Fibroblast of mammary gland (primary cell): ENCODE results near the gene CGB7.
A peak's percentile ranks its signal among the peaks of the same experiment; 100 is the strongest.
"Not testable (repeated sequence)": the region's sequence is repeated elsewhere in the genome, so short reads cannot be mapped to it uniquely, and the experiment has no call there.

Experiments
- DNase-seq: peaks from one replicate; pipeline ENCODE4 v3.0.0-alpha.2; 2010; ENCODE audit warnings: low read depth
- H3K4me3 ChIP-seq: 2 replicates; pipeline ENCODE4 v1.5.1; 2011; ENCODE audit warnings: low read depth, mild to moderate bottlenecking, low read length, moderate library complexity; ENCODE audit not compliant: control insufficient read depth
- TF ChIP-seq, protein P1 (sequence below): conservative IDR thresholded peaks from 2 replicates; pipeline ENCODE4 v1.5.1; 2011; ENCODE audit warnings: low read depth, low read length, inconsistent platforms; ENCODE audit not compliant: control insufficient read depth, insufficient read depth

The CGB7 gene

DNA sequence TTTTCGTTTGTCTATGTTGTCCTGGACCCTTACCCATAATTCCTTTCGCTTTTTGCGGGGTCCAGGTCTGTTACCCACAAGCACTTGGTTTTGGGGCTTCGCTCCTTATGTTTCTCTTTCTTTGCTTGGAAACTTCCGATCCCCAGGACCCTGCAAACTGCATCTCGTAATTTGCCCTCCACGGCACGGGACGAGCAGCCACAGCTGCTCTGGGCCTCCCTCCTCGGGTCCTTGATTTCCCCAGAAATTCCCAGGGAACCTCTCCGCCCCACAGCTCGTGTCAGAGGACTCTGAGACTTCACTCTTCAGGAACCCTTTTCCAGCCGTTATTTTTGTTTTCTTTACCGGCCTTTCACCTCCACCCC lies 28.3 kb upstream of the CGB7 start:
- no peak for DNase-seq
- H3K4me3 ChIP-seq: peak overlapping the region; percentile 96
- TF ChIP-seq, protein P1, sequence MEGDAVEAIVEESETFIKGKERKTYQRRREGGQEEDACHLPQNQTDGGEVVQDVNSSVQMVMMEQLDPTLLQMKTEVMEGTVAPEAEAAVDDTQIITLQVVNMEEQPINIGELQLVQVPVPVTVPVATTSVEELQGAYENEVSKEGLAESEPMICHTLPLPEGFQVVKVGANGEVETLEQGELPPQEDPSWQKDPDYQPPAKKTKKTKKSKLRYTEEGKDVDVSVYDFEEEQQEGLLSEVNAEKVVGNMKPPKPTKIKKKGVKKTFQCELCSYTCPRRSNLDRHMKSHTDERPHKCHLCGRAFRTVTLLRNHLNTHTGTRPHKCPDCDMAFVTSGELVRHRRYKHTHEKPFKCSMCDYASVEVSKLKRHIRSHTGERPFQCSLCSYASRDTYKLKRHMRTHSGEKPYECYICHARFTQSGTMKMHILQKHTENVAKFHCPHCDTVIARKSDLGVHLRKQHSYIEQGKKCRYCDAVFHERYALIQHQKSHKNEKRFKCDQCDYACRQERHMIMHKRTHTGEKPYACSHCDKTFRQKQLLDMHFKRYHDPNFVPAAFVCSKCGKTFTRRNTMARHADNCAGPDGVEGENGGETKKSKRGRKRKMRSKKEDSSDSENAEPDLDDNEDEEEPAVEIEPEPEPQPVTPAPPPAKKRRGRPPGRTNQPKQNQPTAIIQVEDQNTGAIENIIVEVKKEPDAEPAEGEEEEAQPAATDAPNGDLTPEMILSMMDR: no peak

DNA sequence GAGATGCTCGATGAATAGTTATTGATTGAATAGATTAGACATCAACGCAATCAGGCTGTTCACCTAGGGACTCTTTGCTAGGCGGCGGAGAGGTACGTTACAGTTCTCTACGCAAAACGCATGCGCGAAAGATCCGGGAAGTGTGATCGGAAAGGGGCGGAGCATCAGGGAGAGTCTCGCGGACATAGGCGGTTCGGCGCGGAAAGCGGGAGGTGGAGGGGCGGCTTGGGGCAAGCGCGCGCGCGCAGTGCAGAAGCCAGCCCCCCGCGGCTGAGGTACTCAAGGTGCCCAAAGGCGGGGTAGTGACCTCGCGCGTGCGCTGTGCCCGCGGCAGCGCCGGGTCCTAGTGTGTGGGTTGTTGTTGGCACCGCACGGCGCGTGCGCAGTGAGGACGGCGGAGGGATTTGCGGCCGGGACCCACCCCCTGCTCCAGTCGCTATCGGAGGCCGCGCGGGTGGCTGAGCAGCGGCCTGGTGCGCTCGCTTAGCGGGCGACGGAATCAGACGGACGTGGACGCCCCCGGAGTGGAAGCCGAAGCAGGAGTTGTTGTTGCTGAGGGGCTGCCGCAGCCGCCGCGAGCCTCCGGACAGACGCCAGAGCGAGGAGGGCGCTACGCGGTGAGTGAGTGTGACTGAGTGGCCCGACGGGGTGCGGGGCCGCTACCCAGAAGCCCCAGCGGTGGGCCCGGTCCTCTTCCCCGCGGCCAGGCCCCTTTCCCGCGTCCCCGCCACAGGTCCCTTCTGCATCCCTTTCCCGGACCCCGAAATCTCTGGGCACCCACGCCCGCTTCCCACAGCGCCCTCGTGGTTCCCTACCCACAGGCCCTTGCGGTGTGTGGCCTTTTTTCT lies 27.7 kb upstream of the CGB7 start, which contains the start of gene SNRNP70:
TSS of gene SNRNP70 (plus strand) at position 432 of the 848 bp plus-strand sequence. CDS start 964 bp downstream, outside the sequence.
- TF ChIP-seq, protein P1: no peak
- H3K4me3 ChIP-seq: peak within 1 kb of the TSS; percentile 96
- peak; percentile 99 for DNase-seq

DNA sequence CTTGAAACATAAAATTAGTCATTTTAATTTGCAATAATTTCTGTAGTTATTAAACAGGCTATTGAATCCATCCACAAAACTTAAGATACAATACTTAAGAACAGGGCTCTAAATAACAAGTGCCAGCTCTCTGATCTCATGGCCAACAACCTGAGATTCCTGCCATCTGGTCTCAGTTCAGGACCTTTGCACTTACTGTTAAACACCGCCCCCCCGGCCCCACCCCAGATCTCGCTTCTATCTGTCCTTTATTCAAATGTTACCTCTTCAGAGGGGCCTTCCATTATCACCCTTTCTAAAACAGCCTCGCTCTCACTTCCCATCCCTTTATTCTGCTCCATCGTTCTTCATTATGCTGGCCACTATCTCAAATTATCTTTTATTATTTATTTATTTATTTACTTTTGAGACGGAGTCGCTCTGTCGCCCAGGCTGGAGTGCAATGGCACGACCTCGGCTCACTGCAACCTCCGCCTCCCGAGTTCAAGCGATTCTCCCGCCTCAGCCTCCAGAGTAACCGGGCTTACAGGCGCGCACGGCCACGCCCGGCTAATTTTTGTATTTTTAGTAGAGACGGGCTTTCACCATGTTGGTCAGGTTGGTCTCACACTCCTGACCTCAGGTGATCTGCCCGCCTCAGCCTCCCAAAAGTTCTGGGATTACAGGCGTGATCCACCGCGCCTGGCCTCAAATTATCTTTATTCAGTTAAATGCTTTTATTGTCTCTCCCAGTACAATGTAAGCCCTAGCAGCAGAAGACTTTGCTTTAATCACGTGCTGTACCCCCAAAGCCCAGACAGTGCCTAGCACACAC lies 26.9 kb upstream of the CGB7 start:
- DNase-seq: no peak
- peak overlapping the region; percentile 96 for H3K4me3 ChIP-seq
- TF ChIP-seq, protein P1: no peak

DNA sequence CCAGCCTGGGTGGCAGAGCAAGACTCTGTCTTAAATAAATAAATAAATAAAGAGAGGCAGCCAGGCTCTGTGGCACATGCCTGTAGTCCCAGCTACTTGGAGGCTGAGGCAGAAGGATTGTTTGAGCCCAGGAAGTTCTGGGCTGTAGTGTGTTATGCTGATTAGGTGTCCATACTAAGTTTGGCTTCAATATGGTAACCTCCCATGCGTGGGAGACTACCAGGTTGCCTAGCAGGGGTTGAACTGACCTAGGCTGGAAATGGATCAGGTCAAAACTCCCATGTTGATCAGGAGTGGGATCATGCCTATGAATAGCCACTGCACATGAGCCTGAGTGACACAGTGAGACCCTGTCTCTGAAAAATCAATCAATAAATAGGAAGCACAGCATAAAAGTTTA lies 23.7 kb upstream of the CGB7 start:
- TF ChIP-seq, protein P1: no peak
- no peak for DNase-seq

DNA sequence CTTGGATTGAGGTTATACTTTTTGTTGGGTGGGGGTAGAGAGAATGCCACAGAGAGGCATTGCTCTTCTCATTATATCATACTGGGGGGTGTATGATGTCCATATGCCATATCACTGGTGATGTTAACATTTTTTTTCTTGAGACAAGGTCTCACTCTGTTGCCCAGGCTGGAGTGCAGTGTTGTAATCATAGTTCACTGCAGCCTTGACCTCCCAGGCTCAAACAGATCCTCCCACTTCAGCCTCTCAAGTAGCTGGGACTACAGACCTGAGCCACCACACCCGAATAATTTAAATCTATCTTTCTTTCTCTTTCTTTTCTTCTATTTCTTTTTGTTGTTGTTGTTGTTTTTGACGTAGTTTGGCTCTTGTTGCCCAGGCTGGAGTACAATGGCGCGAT lies 22.8 kb upstream of the CGB7 start:
- no peak for DNase-seq
- no peak overlapping the region for H3K4me3 ChIP-seq
- TF ChIP-seq, protein P1: no peak

More for the DNA sequence above, 23.7 kb upstream of the CGB7 start:
- H3K4me3 ChIP-seq: no peak overlapping the region

DNA sequence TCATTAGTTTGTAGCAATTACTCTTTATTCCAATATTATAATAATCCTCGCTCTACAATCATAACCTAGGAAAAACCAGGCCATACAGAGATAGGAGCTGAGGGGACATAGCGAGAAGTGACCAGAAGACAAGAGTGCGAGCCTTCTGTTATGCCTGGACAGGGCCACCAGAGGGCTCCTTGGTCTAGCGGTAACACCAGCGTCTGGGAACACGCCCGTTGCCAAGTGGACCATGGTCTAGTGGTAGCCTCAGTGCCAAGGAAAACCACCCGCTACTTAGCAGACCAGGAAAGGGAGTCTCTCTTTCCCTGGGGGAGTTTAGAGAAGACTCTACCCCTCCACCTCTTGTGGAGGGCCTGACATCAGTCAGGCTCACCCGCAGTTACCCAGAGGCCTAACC lies 17.3 kb upstream of the CGB7 start:
- H3K4me3 ChIP-seq: not testable (repeated sequence)
- DNase-seq: peak; percentile 64

More for the DNA sequence above, 17.3 kb upstream of the CGB7 start:
- TF ChIP-seq, protein P1: peak; percentile 51
